ENCODE data around the gene NFE2L1.

Gene NFE2L1

GRCh38 chr17:48003417-48004151, 44.6 kb upstream of the NFE2L1 start:
- DNase-seq (ENCODE audit: insufficient read length, low spot score) = no peak
- TF ChIP-seq CTCF (IDR thresholded peaks at IDR 0.05; ENCODE audit: insufficient read depth, missing control alignments) = peak; percentile 3
- FAIRE-seq = no peak

DNA sequence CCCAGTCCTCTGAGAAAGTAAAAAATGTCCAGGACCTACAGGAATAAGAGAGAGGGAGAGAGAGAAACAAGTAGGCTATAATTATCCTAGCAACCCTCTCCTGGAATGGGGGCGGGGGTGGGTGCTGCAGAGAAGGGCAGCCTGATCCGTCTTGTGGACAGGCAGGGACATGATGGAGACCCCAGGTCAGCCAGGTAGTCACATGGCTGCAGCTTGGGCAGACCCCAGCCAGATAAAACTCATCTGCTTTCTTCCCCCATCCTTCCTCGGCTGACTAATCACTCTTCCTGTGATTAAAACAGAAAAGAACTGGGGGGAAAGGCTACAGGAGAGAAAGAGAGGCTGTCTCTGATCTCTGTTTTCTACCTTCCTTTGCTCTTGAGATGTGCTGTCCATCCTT, 43.2 kb upstream of the NFE2L1 start:
- FAIRE-seq (no peak), DNase-seq (ENCODE audit: insufficient read length, low spot score) (no peak)
- no peak for TF ChIP-seq CTCF (IDR thresholded peaks at IDR 0.05; ENCODE audit: insufficient read depth, missing control alignments)

DNA sequence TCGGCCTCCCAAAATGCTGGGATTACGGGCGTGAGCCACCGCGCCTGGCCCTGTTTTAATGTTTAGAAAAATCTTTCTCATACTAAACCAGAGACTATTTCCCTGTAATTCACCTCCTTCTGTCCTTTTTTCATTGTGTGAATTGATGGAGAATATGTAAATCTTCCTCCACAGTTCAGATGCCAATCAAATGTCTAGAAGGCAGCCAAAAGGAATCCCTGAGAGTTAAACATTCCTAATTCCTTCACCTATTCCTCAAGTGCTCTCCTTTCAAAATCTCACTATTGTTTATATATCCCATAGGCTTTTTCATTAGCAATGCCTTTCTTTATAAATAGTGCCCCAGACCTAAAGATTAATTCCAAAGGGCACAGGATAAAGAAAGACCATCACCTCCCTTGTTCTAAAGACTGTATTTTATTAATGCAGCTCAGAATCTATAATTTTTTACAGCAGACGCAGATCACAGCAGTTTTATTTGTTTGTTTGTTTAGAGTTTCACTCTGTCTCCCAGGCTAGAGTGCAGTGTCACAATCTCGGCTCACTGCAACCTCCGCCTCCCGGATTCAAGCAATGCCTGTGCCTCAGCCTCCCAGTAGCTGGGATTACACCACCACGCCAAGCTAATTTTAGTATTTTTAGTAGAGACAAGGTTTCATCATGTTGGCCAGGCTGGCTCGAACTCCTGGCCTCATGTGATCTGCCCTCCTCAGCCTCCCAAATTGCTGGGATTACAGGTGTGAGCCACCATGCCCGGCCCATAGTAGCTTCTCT, 41.0 kb upstream of the NFE2L1 start:
- no peak for FAIRE-seq
- no peak for DNase-seq (ENCODE audit: insufficient read length, low spot score)

DNA sequence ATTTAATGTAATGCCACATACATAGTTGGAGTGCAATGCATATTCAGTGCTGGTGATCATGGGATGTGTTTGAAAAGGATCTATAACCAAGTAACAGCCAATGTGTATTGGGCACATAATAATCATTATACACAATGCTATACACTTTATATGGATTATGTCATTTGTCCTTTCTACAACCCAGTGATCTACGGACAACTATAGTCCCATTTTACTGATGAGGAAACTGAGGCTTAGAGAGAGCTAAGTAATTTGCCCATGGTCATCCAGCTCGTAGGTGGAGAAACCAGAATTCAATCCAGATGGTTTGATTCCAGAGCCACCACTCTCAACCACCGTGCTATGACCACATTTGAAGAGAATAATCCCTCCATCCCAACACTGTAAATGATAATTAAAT, 38.0 kb upstream of the NFE2L1 start:
- no peak for TF ChIP-seq CTCF (IDR thresholded peaks at IDR 0.05; ENCODE audit: insufficient read depth, missing control alignments)
- DNase-seq (ENCODE audit: insufficient read length, low spot score) (no peak), FAIRE-seq (no peak)

More for the DNA sequence above, 41.0 kb upstream of the NFE2L1 start:
- no peak for TF ChIP-seq CTCF (IDR thresholded peaks at IDR 0.05; ENCODE audit: insufficient read depth, missing control alignments)

- DNase-seq (ENCODE audit: insufficient read length, low spot score) = no peak
- no peak for FAIRE-seq
- TF ChIP-seq CTCF (IDR thresholded peaks at IDR 0.05; ENCODE audit: insufficient read depth, missing control alignments) = peak; percentile 74
Measured at GRCh38 chr17:48011405-48012150, 36.6 kb upstream of the NFE2L1 start.

DNA sequence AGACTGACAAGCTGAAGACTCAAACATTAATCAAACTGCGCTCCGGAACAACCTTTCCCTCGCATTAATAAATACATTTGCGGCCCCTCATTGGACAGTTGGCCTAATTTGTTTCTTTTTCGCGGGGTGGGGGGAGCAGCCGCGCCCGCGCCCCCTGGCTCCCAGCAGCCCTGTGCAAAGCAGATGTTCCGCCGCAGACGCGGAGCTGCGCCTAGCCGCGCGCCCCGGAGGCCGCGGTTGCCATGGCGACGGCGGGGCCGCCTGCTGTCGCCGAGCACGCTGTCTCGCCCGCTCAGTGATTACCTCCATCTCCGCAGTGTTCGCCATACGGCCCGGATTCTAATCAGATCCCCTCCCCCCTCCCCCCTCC, 36.0 kb upstream of the NFE2L1 start:
- peak; percentile 5 for TF ChIP-seq CTCF (IDR thresholded peaks at IDR 0.05; ENCODE audit: insufficient read depth, missing control alignments)
- FAIRE-seq (no peak), DNase-seq (ENCODE audit: insufficient read length, low spot score) (peak; percentile 75)

All from D721Med (cell line).